ENCODE measurements around the gene PIK3C2G.
"Not testable (repeated sequence)": the region's sequence is repeated elsewhere in the genome, so short reads cannot be mapped to it uniquely, and the experiment has no call there.

PIK3C2G gene

DNA sequence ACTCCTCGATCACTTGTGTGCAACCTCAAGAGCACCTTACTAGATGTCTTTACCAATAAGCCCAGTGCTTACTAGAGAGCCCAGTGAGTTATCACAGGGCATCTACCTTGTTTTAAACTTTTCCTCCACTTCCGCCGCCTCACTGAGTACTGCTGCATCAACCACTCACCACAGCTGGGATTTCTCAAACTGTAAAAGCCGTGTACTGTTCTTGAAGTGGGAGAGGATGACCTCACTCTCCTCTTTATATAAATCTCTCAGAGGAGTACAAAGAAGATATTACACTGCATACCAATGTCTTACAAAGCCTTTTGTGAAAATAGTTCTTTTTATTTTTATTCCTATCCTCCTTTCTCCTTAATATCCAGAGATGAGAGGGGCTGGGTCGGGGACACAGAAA lies 382.4 kb downstream of the PIK3C2G start:
- peak; percentile 3 for DNase-seq (ENCODE audit: low read depth)

GRCh38 chr12:18644564-18644963 lies 383.2 kb downstream of the PIK3C2G start:
- no peak for DNase-seq (ENCODE audit: low read depth)

- DNase-seq (ENCODE audit: low read depth): no peak
These were observed 385.1 kb downstream of the PIK3C2G start for GRCh38 chr12:18646286-18646890.

GRCh38 chr12:18651525-18651924 lies 390.2 kb downstream of the PIK3C2G start:
- no peak for DNase-seq (ENCODE audit: low read depth)

DNA sequence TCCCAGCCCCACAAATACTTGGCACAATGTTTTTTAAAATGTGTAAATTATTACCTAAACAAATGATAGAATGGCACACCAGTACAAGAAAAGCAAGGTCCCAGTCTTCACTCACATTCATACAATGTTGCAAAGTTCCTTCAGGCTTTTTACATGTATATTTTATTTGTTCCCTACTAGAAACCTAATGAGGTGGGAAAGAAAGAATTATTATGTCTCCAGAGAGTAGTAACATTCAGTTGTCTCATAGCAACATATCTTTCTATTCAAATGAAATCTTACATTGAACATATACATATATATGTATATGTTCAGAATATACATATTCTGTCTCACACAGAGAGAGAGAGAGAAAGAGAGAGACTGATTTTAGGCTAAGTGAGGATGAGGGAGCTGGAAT lies 391.3 kb downstream of the PIK3C2G start:
- DNase-seq (ENCODE audit: low read depth): no peak

- DNase-seq (ENCODE audit: low read depth): no peak
These were observed 392.1 kb downstream of the PIK3C2G start for GRCh38 chr12:18653465-18653864.

GRCh38 chr12:18655351-18655750 lies 394.0 kb downstream of the PIK3C2G start:
- no peak for DNase-seq (ENCODE audit: low read depth)

DNA sequence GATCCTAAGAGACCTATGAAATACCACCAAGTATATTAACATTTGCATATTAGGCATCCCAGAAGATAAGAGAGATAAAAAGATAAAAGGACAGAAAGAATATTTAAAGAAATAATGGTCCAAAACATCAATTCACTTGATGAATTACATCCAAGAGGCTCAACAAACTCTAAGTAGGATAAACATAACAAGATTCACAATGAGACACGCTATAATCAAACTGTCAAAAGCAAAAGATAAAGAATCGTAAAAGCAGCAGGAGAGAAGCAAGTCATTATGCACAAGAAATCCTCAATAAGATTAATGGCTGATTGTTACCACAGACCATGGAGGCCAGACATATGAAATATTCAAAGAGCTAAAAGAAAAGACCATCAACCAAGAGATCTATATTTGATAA lies 396.9 kb downstream of the PIK3C2G start:
- no peak for DNase-seq (ENCODE audit: low read depth)

GRCh38 chr12:18658829-18659228 lies 397.5 kb downstream of the PIK3C2G start:
- no peak for DNase-seq (ENCODE audit: low read depth)

DNA sequence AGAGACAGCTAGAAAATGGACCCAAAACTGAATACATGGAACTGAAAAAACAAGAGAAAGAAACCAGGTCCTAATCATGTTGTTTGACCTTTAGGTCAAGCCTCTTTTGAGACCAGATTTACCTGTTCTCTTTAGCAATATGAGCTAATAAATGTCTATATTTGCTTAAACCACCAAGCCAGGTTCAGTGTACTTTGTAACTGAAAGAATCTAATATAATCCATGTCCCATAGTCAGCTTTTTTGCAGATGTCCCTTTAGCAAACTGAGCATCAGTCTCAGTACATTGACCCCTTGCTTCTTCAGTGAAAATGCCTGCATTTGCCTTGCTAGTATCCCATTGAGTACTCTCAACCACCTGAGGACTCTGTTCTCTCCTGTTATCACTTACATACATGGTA lies 414.8 kb downstream of the PIK3C2G start:
- DNase-seq (ENCODE audit: low read depth): no peak

DNA sequence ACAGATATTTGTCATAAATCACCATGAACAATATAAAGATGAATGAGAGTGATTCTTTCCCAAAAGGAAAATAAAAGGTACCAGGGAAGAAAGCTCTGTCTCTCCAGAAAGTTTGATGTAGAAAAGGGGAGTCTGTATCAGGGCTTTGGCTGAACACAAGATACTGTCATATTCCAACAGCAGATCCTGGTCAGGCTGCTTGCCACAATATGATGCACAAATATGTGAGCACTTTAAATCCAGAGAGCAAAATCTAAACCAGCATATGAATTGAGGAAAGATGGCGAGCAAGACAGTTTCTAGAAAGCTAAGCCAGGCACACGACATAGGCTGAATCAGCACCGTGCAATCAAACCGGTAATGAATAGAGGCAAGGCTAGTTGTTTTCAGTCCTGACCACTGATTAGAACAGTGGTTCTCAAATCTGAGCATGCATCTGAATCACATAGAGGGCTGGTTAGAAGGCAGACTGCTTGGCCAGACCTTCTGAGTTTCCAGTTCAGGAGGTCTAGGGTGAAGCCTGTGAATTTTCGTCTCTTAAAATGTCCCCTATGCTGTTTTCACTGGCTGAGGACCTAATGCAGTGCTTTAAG lies 415.8 kb downstream of the PIK3C2G start:
- DNase-seq (ENCODE audit: low read depth): no peak

GRCh38 chr12:18681818-18682217 lies 420.5 kb downstream of the PIK3C2G start:
- no peak for DNase-seq (ENCODE audit: low read depth)

- no peak for DNase-seq (ENCODE audit: low read depth)
These were observed 422.2 kb downstream of the PIK3C2G start for GRCh38 chr12:18683327-18684013.

DNA sequence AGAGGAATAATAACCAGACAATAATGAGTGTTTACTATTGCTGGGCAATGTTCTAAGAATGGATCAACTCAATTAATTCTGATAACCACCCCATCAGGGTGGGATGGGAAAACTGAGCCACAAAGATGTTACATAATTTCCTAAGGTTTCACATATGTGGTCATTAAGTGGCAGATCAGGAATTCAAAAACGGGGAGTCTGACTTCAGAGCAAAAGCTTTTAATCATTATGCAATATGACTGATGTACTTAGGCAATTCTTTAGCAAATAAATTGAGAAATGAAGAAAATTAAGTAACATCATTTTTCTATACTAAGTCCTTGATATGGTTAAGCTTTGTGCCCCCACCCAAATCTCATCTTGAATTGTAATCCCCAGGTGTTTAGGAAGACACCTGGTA lies 423.1 kb downstream of the PIK3C2G start:
- no peak for DNase-seq (ENCODE audit: low read depth)

- no peak for DNase-seq (ENCODE audit: low read depth)
These were observed 428.5 kb downstream of the PIK3C2G start for GRCh38 chr12:18689771-18690170.

GRCh38 chr12:18690653-18691052 lies 429.3 kb downstream of the PIK3C2G start:
- DNase-seq (ENCODE audit: low read depth): no peak

- not testable (repeated sequence) for DNase-seq (ENCODE audit: low read depth)
These were observed 432.7 kb downstream of the PIK3C2G start for GRCh38 chr12:18693986-18694385.

DNA sequence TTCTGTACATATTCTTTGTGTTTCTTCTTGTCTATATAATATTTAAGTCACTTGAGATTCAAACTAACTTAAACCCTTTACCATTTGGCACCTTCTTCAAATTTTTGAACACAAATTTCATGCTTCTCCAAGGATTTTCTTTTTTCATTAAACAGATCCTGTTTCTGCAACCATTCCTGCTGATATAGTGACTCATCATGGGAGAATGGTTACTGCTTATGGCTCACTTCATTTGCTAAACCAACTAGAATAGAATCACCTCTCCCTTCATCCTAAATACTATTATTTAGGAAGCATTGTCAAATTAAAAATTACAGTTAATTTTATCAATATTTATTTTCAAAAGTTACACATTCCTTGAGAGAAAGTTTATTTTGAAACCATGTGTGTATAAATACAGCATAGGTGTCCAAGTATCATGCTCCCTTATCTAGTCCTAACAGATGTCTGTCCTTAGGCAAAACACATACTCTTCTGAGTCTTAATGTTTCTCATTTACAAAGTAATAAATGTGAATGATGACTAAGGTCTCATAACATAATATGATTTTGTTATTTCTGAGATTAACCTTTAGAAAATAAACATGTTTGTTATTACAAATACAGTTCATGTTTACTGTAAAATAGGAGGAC lies 435.8 kb downstream of the PIK3C2G start:
- peak; percentile 35 for DNase-seq (ENCODE audit: low read depth)
